ENCODE results near the gene TRMT1L. TPM values are rescaled to one million over a fixed set of nuclear protein-coding genes. Genes with fewer than 3 reads are reported as not detected.
"Not testable (repeated sequence)": the region's sequence is repeated elsewhere in the genome, so short reads cannot be mapped to it uniquely, and the experiment has no call there.

The TRMT1L gene, protein sequence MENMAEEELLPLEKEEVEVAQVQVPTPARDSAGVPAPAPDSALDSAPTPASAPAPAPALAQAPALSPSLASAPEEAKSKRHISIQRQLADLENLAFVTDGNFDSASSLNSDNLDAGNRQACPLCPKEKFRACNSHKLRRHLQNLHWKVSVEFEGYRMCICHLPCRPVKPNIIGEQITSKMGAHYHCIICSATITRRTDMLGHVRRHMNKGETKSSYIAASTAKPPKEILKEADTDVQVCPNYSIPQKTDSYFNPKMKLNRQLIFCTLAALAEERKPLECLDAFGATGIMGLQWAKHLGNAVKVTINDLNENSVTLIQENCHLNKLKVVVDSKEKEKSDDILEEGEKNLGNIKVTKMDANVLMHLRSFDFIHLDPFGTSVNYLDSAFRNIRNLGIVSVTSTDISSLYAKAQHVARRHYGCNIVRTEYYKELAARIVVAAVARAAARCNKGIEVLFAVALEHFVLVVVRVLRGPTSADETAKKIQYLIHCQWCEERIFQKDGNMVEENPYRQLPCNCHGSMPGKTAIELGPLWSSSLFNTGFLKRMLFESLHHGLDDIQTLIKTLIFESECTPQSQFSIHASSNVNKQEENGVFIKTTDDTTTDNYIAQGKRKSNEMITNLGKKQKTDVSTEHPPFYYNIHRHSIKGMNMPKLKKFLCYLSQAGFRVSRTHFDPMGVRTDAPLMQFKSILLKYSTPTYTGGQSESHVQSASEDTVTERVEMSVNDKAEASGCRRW
- total RNA-seq: 23.9 TPM

DNA sequence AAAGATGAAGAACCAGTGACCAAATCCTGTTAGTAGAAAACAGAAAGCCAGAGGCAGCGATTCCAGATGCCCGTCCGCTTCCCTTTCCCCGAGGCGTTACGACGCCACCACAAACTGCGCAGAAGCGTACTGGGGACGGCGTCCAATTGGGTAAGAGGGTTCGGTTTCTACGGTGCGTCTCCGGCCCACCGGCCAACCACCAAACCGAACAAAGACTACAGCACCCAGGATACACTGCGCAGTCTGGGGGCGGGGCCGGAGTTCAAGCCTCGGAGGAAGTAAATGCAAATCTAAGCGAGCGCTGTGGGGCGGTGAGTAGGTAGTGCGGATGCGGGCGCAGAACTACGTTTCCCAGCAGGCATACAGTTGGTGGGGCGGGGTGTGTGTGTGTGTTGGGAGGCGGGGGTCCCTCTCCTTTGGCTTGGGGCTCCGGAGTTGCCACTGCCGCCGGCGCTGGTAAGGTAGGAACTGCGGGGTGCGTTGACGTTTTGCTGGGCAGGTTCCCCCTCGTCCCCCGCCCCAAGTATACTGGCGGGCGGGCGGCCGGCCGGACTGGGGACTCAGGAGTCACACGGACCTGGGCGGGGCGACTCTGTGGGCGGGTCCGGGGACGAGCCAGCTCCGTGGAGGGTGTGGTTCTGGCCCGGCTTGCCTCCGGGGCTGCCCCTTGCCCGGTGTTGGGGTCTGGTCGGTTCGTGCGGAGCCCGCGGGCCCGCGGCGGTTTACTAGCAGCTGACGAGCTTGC, at the start of gene TRMT1L, which contains the start of gene SWT1:
Gene TRMT1L, minus strand, starts transcription at position 100 of the 745 bp plus-strand sequence. CDS start 241 bp downstream, outside the sequence.
Gene SWT1, plus strand, starts transcription at position 314 of the 745 bp plus-strand sequence. CDS start 3,675 bp downstream, outside the sequence.
- peak; percentile 99 for DNase-seq (ENCODE audit: low spot score)

DNA sequence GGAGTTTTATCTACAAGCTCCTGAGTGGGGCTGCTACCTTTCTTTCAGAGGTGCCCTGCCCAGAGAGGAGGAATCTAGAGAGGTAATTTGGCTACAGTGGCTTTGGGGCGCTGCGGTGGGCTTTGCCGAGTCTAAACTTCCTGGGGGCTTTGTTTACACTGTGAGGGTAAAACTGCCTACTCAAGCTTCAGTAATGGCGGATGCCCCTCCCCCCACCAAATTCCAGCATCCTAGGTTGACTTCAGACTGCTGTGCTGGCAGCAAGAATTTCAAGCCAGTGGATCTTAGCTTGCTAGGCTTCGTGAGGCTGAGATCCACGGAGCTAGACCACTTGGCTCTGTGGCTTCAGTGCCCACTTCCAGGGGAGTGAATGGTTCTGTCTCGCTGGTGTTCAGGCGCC, 44.1 kb upstream of the TRMT1L start:
- no peak for DNase-seq (ENCODE audit: low spot score)

DNA sequence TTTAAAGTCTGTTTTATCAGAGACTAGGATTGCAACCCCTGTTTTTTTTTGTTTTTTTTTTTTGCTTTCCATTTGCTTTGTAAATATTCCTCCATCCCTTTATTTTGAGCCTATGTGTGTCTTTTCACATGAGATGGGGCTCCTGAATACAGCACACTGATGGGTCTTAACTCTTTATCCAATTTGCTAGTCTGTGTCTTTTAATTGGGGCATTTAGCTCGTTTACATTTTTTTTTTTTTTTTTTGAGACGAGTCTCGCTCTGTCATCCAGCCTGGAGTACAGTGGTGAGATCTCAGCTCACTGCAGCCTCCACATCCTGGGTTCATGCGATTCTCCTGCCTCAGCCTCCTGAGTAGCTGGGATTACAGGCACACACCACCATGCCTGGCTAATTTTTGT, 42.0 kb upstream of the TRMT1L start:
- not testable (repeated sequence) for DNase-seq (ENCODE audit: low spot score)

DNA sequence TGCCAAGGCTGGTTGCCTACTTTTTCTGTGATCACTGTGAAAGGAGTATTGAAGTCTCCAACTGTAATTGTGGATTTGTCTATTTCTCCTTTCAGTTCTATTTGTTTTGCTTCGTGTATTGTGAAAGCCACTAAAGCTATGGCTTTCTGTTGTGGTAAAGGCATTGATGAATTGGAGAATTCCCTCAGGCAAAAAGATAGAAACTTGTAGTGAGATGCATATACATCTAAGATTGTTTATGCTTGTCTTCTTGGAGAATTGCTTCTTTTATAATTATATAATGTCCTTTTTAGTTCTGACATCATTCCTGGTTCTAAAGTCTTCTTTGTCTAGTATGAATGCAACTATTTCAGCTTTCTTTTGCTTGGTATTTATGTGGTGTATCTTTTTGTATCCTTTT, 37.0 kb upstream of the TRMT1L start:
- DNase-seq (ENCODE audit: low spot score): no peak

DNA sequence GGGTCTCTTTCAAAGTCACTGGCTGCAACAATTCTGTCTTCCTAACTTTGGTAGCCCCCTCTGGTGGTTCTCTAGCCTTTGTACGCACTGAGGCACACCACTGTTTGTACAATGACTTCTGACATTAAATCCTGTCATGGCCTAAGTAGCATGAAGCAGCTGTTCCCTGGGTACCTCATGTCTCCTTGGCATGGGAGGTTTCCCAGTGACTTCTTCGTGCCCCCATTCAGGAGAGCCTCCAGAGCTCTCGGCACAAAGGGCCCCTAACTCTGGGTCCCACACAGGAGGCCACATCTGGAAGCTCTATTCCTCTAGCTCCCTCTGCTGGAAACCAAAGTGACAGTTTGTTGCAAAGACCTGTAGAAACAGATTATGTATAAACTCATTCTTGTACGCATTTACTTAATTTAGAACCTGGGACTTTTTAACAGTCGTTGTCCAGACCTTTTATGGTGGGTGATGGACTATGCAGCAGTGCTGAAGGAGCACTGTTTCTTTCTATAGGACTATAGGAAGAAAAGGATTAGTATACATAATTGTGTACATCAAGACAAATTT, 13.6 kb upstream of the TRMT1L start:
- peak; percentile 18 for DNase-seq (ENCODE audit: low spot score)

DNA sequence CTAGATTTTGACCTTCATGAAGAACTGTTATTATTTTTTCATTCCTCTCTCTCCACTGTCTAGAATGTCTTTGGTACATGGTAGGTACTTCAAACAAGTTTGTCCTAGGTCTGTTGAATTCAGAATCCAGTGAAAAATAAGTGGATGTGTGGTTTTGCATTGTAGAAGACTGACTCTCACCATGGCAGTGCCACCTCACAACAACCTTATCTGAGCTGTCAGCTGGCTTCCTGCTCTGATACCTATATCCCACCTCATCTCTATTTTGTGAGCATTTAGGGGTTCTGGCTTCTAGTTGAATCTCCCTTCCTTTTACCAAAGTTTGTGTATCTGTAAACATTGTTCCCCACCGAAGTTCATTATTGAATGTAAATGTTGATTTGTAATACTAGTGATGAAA, 9.4 kb upstream of the TRMT1L start:
- no peak for DNase-seq (ENCODE audit: low spot score)

DNA sequence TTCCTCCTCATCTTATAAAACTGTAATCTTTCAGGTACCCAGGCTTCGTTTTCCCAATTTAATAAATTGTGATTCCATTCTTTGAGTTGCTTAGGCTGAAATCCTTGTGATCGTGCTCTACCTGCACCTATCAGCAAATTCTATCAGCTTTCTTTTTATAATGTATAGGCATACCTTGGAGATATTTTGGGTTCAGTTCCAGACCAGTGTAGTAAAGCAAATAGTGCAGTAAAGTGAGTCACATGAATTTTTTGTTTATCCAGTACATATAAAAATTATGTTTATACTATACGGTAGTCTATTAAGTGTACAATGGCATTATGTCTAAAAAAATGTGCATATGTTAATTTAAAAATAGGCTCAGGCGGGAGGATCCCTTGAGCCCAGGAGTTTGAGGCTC, 5.7 kb upstream of the TRMT1L start:
- no peak for DNase-seq (ENCODE audit: low spot score)

DNA sequence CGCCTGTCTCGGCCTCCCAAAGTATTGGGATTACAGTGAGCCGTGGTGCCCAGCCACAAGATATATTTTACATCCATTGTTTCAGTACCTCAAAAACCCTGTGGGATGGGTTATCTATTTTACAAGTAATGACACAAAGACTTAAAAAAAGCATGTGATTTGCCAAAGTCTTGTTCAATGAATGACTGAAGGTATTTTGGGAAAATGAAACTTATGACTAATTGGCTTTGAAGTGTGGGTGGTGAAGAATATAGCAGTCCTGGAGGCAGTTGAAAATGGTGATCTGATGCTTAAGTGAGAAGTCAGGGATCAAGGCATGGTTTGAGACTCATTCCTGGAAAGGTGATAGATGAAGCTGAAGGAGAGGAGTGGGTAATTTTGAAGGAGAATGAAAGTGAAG, 3.2 kb upstream of the TRMT1L start:
- no peak for DNase-seq (ENCODE audit: low spot score)

DNA sequence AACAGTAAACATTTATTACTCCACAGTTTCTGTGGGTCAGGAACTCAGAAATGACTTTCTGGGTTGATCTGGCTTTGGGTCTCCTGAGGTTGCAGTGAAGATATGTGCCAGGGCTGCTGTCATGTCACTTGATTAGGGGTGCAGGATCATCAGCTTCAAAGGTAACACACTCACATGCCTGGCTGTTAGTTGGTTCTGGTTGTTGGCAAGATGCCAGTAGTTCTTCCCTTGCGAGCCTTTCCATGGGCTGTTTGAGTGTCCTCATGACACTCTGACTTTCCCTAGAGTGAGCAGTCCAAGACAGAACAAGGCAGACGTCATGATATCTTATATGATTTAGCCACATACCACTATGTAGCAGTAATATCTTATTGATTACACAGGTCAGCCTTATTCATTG, 2.0 kb upstream of the TRMT1L start:
- no peak for DNase-seq (ENCODE audit: low spot score)

DNA sequence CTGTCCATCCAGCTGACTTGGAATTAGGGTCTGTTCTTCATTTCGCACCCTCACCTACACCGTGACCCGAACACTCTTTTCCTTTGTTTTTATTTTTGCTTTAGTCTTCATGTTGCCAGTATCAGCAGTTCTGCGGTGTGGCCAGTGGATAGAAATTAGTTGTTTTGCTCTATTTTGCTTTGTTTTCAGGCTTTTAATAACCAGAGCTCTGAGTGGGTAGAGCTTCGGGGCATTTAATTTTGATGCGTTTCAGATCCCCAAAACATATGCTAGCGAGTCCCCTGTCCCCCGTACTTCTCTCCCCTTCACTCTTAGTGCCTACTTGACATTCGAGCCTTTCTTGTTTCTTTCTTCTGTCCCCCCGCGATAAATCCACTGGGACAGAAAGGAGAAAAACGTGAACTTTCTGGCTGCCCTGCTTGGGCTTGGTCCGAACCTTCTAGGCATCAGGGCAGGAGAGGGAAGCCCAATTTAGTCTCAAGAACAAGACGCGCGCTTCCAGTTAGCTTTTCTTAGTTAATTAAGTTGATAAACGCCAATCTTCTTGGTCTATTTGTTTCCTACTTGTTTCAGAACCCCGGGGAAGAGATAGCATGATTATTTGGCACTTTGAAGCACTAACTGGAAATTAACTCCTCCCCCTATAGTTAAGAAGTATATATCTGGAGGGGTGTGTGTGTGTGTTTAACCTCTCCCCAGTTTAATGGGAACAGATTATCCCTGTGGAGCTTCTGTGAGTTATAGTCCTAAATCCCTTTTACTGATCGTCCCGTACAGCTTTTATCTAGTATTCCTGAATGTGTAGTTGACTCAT, 1.1 kb upstream of the TRMT1L start:
- DNase-seq (ENCODE audit: low spot score): no peak

DNA sequence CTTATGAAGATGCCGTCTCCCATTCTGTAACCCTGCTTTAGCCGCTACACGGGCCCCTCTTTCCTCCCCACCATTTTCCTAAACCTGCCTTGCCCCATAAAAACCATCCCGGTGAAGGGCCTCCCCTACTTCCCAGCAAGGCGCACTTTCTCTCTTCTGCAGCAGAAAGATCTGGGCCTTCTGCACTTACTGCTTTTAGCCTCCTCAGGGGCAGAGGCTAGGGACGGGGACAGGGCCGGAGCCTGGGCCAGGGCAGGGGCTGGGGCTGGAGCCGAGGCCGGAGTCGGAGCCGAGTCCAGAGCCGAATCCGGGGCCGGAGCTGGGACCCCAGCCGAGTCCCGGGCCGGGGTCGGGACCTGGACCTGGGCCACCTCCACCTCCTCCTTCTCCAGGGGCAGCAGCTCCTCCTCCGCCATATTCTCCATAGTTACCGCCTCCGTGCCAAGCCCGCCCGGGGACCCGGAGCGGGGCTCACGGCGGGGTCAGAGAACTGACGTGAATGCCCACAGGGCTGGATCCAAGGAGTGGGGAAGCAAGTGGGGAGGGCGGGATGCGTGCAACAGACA, 382 bp downstream of the TRMT1L start:
- DNase-seq (ENCODE audit: low spot score): no peak

DNA sequence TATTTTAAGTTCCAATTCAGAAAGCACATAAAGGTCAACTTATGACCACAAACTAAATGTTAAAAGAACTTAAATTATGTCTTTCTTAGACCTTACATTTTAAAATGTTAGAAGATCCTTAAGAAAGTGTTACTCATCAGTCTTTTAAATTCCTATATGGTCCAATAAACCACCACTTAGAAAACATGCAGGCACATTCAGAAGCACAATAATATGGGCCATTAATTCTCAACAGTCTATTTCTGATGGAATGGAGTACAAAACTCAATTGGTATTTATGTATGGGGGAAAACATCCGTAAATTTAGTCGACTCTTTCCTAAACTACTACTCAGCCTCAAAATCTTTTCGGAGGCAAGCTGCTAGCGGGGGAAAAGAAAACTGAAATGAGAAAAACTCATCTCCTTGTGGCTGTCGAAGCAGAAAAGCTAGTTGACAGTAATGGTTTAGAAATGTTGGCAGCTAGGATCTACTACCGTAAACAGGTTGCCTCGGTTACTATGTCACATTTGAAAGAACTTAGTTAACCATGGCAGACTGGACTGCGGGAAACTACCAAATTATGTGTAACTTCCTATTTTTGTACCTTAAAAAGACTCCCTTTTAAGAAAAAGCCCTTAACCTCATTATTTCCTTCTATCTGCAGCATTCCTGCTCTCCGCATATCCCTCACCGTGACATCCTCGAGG, 1.0 kb downstream of the TRMT1L start:
- no peak for DNase-seq (ENCODE audit: low spot score)

DNA sequence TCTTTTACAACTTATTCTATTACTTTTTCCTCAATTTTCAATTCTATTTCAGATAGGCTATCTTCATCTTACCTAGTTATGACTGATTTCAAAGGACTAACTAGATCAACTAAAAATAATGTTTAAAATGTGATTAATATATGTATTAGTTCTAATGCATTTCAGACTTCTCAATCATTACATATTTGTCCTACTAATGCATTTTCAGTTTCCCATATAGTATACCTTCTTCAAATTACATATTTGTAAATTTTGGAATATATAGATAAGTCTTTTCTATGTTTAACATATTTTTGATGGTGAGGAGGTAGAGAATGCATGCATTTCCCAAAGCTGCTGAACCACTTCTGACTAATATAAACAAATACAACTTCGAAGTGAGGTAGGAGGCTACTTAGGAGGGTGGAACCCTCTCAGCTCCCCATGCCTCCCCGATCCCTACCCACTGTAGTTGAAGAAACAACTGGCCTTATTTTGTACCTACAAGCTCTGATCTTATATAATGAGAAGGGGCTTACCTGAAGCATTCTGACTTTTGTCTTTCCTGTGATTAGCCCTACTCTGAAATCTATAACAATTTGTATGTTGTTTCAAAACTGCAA, 1.7 kb downstream of the TRMT1L start:
- DNase-seq (ENCODE audit: low spot score): no peak

DNA sequence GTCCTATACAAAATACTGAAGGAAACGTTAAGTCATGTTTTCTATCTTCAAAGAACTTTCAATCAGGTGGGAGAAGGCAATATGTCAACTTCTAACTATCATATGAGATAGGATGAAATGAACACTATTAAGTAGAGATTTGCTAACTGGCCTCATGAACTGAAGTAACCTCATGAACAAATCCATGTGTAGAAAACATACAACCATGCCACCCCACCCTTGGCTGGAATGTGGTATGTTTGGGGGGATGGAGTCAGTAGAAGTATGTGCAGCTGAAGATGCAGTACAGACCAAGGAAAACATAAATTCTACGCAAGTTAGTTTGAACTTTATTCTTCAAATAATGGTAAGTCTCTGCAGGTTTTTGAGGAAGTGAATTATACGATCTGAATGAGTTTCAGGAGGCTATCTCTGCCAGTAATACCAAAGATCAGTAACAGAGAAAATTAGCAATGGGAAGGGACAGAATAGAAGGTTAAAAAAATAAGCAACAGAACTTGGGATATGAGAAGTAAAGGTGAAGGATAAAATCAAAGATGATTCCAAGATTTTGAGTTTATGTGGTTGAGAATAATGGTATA, 4.5 kb downstream of the TRMT1L start:
- no peak for DNase-seq (ENCODE audit: low spot score)

DNA sequence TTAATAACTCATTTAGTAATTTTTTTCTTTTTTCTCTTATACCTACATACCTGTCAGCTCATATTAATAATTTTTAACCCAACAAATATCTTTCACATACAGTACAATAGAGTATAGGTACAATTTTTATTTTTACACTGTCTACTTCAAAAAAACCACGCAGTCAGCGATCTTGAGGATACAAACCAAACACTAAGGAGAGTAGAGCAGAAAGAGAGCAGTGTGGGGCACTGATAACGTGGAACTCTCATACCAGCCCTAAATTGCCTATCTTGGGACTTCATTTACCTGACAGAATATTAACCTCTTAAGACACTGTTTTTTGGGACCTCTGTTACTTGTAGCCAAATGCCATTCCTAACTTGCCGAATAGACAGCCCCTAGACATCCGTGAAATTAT, 5.5 kb downstream of the TRMT1L start:
- DNase-seq (ENCODE audit: low spot score): no peak

DNA sequence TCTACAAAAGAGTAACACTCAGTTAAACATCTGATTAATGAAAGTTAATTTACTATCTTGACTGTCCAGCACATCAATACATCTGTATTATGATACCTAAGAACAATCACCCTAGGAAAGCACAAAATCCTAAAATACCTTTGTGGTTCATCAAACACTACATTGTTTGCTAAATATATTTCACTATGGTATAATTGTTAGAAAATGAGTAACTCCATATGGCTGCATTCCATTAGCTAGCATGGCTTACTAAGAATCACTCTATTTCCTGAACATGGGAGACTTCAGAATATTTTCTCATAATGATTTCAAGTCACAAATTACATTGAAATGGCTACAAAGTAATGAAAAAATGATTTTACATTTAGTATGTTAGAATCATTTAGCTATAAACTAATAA, 12.5 kb downstream of the TRMT1L start:
- DNase-seq (ENCODE audit: low spot score): no peak

DNA sequence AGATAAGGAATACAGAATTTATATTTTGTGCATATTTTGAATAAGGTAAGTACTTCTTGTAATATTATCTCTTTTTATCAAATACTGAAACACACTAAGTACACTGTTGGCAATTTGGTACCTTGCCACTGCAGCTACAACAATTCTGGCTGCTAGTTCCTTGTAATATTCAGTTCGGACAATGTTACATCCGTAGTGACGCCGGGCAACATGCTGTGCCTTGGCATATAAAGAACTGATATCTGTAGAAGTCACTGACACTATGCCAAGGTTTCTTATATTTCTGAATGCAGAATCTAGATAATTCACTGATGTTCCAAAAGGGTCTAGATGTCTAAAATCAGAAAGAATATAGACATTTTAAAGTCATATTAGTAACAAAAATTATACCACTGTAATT, 17.5 kb downstream of the TRMT1L start:
- DNase-seq (ENCODE audit: low spot score): no peak

DNA sequence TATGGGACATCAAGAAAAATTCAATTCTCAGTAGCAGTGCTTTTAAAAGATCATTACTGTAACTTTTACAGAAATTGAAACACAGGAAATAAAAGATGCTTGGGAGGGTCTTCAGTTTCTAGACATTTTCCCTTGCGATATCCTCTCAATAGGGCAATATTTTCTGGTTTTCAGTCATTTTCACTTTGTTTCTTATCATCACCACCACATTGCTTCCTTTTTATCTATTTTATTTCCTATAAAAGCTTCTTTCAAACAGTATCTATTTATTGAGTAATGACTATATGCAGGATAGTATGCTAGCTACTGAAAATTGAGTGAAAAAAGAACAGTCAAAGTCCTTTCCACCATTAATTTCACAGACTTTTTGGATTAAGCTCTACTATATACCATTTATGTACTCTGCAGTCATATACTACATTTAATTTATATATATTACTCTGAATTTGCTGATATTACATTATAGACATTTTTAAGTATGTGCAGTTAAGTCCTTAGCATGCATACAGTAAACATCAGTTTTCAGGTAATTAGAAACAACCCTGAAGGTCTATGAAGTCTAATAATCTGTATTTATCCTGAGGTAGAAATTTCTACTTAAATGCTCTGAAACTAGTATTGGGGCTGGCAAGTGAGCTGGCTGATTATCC, 18.7 kb downstream of the TRMT1L start:
- DNase-seq (ENCODE audit: low spot score): no peak

DNA sequence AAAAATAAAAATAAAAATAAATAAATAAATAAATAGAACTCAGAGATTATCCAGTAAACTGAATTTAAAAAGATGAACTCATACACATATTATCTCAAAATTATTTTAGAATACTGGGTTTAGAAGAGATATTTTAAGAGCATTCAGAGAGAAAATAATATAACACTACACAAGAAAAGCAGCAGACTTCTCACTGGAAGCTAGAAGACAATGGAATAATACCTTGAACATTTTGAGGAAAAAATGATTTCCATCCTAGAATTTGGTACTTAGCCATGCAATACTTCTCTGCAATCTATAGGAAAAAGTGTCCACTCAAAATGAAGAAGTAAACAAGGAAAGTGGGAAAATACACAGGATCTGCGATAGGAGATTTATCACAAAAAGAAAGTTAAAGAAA, 24.2 kb downstream of the TRMT1L start:
- DNase-seq (ENCODE audit: low spot score): no peak

All from mucosa of gallbladder (tissue), 1 donor.